Ishikawa (cell line): ENCODE measurements around the gene GRIN1.

Experiments
- CEBPB ChIP-seq: IDR thresholded peaks from 2 replicates; pipeline ENCODE4 v1.6.1; 2012
- EP300 ChIP-seq: IDR thresholded peaks from 2 replicates; pipeline ENCODE4 v1.6.1; 2012; ENCODE audit warnings: borderline replicate concordance
- TF ChIP-seq, protein P1 (sequence below): IDR thresholded peaks from 2 replicates; pipeline ENCODE4 v1.6.1; 2012; ENCODE audit warnings: low read depth, mild to moderate bottlenecking

- no peak for TF ChIP-seq CEBPB
- TF ChIP-seq, protein P1, sequence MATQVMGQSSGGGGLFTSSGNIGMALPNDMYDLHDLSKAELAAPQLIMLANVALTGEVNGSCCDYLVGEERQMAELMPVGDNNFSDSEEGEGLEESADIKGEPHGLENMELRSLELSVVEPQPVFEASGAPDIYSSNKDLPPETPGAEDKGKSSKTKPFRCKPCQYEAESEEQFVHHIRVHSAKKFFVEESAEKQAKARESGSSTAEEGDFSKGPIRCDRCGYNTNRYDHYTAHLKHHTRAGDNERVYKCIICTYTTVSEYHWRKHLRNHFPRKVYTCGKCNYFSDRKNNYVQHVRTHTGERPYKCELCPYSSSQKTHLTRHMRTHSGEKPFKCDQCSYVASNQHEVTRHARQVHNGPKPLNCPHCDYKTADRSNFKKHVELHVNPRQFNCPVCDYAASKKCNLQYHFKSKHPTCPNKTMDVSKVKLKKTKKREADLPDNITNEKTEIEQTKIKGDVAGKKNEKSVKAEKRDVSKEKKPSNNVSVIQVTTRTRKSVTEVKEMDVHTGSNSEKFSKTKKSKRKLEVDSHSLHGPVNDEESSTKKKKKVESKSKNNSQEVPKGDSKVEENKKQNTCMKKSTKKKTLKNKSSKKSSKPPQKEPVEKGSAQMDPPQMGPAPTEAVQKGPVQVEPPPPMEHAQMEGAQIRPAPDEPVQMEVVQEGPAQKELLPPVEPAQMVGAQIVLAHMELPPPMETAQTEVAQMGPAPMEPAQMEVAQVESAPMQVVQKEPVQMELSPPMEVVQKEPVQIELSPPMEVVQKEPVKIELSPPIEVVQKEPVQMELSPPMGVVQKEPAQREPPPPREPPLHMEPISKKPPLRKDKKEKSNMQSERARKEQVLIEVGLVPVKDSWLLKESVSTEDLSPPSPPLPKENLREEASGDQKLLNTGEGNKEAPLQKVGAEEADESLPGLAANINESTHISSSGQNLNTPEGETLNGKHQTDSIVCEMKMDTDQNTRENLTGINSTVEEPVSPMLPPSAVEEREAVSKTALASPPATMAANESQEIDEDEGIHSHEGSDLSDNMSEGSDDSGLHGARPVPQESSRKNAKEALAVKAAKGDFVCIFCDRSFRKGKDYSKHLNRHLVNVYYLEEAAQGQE = no peak
- TF ChIP-seq EP300 = no peak
These were observed 4.5 kb downstream of the GRIN1 start for GRCh38 chr9:137143459-137143858.
